GM10847 (cell line): ENCODE data around the gene BLOC1S5.

Experiments used
- POLR2A ChIP-seq: IDR thresholded peaks from 2 replicates; pipeline ENCODE4 v1.6.1; 2011; ENCODE audit not compliant: insufficient read length; ENCODE audit errors: extremely low read depth

The BLOC1S5 gene

DNA sequence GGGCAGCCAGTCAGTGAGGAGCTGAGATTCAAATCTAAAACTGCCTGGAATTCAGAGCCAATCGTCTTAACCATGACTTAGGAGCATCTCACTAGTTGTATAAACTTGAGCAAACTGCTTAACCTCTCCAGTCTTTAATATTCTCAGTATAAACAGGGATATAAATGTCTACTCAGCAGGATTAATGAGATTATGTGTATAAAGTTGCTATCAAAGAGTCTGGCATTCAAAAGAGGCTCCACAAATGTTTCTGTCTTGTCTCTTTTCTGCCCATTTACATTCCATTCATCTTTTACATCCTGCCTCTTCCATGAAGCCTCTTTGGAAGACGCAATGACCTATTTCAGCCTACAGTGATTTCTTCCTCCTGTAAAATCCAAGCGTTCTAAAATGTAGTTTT, 66.9 kb downstream of the BLOC1S5 start:
- TF ChIP-seq POLR2A, result no peak

DNA sequence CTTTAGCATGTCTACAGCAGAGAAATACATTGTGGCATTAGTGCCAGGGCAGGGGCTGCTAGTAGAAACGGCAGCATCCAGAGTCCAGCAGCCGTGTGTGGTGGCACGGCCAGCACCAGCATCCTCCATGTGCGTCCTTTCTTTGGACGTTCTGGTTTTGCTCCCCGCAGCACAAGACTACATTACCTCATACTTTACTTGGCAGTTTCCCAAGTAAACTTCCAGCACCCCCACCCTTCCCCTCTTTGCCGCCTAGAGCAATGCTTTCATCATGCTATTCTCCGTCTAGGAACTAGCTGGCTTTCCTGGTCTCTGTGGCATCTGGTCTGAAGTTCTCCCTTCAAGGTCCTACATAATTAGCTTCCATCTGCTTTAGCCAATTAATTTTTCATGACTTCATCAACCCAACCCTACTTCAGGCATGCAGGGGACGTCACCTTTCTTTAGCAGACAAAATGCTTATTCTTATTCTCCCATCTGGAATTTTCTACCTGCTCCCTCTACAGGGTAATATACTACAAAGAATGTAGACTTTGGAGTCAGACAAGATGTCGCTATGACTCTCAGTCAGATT, 67.6 kb downstream of the BLOC1S5 start:
- no peak for TF ChIP-seq POLR2A

DNA sequence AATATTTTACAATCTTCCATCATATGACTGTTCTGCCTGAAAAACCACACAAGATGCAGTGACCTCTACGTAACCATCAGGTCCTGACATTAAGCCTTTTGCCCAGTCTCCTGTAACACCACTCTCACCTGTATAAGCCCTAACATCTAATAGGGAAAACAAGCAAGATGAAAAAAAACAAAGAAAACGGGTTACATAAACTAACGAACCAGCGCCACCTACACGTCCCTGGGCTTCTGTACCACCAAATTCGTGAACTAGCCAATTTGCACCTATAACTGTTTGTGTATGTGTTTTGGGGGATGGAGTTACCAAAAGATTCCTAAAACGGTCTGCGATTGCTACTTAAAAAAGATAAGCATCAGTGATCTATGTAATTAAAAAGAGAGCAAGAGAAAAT, 70.2 kb downstream of the BLOC1S5 start:
- no peak for TF ChIP-seq POLR2A

DNA sequence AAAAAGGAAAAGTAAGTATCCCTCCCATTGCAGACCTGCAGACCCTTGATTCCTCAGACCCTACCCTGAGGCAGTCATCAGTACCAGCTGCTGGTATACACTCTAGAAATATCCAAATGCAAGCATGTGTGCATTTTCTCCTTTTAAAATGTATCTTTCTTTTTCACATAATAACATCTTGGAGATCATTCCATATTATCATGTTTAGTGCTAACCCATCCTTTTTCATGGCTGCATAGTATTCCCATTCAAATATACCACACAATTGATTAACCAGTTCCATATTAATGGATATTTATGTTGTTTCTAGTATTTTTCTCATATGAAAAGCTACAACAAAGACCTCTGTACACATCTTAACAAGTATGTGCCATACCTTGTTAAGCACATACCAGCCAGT, 70.8 kb downstream of the BLOC1S5 start:
- TF ChIP-seq POLR2A, result no peak

DNA sequence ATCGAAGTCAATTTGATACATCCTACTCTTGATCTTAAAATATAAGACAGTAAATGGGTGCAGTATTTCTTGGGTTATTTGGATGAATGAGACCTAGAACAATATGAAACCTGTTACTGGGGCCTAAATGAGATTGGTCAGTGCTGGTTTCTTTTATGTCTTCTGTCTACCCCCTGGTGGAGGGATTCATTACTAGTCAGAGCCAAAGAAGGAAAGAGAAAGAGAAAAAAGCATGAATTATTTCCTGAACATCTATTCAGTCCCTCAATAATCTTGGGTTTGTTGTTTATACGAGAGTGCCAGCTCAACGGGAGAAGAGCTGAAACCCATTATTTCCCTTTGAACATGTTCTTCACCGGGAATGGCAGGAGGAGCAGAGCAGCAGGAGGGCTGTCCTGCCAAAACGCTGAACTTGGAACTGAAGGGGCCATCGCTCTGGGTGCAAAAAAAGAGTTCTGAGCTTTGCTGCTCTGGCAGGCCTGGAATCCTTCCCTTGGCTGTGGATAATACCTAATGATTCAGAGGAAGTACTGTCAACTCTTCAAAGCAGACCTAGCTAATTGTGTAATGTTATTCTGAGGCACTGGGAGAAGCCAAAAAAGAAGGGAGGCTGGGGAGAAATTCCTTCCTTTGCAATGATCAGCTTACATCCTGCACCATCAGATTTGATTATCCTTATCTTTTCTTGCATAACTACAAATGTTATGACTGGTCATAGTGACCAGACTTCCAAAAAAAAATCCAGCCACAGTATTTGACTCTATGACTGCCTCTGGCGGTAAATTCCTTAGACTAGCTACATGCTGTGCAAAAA, 72.0 kb downstream of the BLOC1S5 start:
- no peak for TF ChIP-seq POLR2A

DNA sequence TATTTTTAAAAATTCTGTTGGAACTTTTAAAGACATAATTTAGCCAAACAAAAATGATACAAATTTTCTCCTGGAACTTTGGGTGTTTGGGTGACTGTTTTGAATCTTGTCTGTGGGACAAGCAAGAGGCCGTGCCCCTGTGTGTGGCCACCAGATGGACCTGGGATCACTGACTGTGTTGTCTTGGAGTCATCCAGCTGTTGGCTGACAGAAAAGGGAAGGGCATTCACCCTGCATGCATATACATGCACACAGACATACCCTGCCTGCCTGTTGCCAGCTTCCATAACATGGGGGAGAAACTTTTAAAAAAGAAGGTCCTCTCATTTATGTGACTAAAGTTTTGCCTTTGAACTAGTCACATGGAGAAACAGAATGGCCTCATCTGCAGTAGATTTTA, 72.7 kb downstream of the BLOC1S5 start:
- no peak for TF ChIP-seq POLR2A

DNA sequence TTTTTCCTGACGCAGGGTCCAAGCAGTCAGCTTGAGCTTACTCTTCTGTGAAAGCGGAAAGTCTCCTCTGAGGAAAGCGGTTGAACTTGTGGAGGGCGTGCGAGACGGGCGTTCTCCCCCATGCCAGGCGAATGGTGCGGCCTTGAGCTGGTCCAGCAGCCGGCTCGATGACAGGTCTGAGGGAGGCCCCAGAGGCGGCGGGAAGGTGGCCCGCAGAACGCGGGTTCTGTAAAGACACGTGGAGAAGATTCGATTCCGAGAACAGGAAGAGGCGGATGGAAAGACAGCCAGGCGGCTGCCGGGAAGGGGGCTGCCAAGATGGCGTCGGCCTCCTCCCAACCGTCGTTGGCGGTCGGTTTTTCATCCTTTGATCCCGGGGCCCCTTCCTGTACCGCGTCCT, 78.0 kb downstream of the BLOC1S5 start:
- no peak for TF ChIP-seq POLR2A

DNA sequence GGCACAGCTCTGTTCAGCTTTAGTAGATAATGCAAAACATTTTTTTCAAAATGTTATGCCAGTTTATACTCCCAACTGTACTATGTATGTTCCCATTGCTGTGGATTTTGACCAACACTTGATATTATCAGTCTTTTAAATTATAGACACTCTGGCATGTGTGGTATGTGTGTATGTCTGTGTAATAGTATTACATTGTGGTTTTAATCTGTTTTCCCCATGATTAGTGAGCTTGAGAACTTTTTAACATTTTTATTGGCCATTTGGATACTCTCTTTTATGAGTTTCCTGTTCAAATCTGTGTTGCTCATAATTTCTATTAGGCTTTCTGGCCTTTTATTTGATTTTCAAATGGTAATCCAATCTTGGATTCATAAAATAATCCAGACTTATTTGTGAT, 84.4 kb downstream of the BLOC1S5 start:
- no peak for TF ChIP-seq POLR2A

DNA sequence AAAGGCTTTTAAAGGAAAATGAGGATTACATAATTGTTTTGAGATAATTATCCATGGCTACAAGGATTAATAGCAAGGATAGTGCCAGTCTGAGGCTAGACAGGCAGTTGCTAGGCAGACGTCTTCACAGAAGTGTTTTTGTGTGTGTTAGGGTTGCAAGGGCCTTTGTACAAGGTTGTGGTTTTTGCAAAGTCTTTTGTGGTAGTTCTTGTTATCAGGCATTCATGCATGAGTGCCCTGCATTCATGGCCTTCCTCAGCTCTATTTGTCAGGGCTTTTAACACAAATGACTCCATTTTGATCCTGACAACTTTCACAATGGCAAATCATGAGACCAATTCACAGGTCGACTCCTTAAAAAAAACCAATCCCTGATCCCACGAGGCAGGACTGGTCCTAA, 85.5 kb downstream of the BLOC1S5 start:
- no peak for TF ChIP-seq POLR2A

DNA sequence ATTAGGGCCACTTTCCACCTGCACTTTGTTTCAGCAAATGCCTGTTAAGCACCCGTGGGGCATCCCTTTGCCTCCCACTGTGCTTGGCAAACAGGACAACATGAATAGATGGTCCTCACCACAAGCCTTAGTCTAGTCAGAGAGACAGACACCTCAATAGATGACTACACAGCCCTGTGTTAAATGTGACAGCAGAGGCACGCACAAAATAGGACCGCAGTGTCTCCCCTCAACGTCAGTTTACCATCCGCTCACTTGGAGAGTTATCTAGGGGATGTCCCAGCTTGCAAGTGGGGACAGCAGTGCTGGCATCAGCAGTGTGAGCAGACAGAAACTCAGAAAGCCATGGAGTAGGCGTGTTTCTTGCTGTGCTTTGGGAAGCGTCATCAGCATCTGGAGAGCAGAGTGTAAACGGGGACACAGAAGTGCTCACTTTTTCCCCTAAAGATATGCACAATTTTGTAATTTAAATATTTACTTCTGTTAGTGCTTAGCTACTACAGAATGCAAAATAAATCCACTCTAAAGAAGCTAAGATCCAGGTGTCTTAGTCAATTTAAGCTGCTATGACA, 87.6 kb downstream of the BLOC1S5 start:
- no peak for TF ChIP-seq POLR2A

DNA sequence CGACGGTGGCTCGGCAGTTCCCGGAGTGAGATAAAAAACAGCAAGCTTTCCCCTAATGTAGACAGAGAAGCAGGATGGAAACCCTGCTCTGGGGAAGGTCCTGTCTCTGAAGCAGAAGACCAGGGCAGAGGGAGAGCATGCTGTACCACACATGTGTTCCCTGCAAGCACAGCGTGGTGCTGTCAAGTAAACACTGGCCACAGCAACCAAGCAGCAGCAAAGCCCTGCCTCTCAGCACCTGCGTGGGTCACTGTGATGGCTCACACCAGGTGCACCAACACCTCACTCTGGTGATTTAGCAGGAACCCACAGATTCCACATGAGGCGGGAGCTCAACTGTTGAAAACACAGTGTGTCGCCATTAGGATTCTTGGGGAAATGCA, 88.4 kb downstream of the BLOC1S5 start:
- TF ChIP-seq POLR2A, result no peak

DNA sequence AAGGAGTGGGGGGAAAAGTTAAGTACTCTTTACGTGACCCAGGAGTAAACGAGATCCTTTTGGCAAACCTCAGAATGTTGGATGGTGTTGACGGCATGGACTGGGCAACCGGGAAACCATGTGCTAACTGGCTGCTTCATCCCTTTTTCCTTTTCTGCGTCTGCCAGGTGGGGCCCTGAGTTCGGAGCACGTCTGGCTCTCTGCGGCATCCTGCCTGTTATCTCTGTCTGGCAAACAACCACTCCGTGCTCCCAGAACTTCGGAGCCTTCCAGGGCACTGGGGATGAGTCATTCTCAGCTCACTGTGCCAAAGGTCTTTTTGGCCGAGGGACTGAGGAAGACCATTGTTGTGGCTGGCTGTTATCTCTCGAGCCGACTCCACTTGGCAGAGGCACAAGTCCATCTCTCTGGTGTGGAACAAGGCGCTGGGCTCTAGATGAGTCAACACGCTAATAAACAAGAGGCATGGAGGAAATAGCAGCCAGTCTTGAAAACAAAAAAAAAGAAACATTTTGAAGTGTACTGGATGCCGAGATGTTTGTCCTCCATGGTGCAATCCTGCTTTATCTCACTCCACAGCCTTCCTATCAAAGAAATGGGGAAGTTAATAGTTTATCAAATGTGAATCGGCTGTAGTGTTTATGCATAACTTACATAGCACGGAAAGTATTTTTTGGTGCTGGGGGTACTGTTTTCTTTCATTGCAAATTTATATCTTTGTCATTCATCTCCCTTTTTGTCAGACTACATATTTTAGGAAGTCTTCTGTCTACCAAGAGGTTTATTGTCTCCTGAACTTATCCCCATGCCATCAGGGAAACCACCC, 89.0 kb downstream of the BLOC1S5 start:
- no peak for TF ChIP-seq POLR2A

DNA sequence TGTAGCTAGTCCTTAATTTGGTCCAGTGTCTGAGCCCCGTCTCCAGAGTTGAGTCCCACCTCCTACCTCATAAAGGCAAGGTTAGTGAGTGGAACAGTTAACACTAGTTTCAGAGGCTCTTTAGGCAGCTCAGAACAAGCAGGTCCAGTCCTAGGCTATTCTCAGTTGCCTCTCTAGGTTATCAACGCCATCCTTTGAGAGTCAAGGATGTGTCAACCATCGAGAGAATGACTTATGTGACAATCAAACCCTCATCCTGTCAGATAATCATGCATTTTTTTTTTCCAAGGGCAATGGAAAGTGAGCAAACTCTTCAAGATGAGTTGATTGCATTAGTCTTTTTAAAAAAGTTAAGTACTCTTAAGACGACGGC, 89.6 kb downstream of the BLOC1S5 start:
- TF ChIP-seq POLR2A, result no peak

DNA sequence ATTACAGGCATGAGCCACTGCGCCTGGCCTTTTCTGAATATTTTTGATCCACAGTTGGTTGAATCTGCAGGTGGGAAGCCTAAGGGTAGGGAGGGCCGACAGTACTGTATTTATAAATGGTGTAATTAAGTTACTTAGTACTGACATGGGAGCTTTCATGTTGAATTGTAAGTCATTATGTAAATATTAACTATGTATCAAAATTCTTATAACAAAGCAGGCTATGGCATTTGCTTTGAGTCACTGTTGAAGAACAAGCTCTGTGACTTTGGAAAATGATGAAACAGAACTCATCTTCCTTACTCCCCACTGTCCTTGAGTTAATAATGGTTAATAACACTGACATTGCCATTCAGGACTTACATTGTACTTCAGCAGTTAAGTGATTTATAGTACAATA, 90.6 kb downstream of the BLOC1S5 start:
- TF ChIP-seq POLR2A, result no peak

DNA sequence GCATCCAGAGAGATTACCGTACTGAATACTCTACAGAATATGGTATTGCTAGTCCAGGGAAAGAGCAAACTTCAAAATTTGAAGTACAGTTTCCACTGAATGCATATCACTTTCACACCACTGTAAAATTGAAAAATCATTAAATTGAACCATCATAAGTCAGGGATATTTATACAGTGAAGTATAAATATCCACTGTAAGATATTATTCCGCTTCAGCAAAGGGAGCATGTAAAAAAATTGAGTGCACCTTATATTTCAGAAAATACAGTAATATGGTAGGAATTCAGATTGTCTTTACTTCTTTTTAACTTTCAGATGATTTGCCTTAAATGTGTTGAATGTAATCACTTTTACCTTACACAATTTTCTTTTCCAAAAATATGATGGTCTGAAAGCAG, 92.7 kb downstream of the BLOC1S5 start:
- no peak for TF ChIP-seq POLR2A

DNA sequence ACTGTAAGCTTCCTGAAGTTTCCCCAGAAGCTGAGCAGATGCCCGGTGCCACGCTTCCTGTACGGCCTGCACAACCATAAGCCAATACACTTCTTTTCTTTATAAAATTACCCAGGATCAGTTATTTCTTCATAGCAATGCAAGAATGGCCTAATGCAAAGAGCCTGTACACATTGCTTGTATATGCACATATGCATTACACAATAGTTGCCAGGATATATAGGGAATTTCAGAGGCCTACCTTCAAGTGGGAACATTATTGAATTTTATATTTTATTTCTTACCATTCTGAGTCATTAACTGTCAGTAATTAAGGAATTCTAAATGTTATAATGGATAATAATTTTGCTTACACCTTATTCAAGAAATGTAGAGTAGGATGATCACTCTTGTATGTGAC, 93.6 kb downstream of the BLOC1S5 start:
- TF ChIP-seq POLR2A, result no peak
